K562 (cell line): ENCODE results near the gene IGDCC3. TPM values are rescaled to one million over a fixed set of nuclear protein-coding genes. Genes with fewer than 3 reads are reported as not detected.

ENCODE experiments used
- ATAC-seq: fragments of 200-7000 bp; cut with Tn5 transposase; 3 replicates; pipeline ENCODE4 v1.9.1; 2020; ENCODE audit warnings: moderate library complexity
- BruUV-seq: library from RNA; stranded (reverse); fragments of 400-500 nt; replicated peaks from 2 replicates; lab custom pipeline; 2021; lab: Mats Ljungman, UMichigan
- CTCF ChIA-PET: fragments of 300-600 bp; formaldehyde crosslinking; extraction: SDS; loops from one replicate; lab custom pipeline; 2021; ENCODE audit warnings: low intra/inter-chr PET ratio; lab: Yijun Ruan, JAX
- POLR2A ChIA-PET: fragments of 300-600, 350-650 bp; sonication (Branson Sonifier 250); formaldehyde crosslinking; extraction: SDS; loops from one replicate; lab custom pipeline; 2021; ENCODE audit warnings: antibody characterized with exemption, inconsistent platforms; lab: Yijun Ruan, JAX
- DNase-seq, 4 experiments: peaks; one replicate each; pipeline versions ENCODE4 v3.0.0 to v3.0.0-alpha.2; 2011 to 2018; ENCODE audit warnings: low spot score in 3 of 4, mixed read lengths in 3 of 4; ENCODE audit errors: extremely low read depth in 1 of 4
- FAIRE-seq: peaks from 2 replicates; lab custom pipeline; 2011; peaks lifted over from hg19 to GRCh38; lab: Jason Lieb, UNC
- H2AFZ ChIP-seq: 2 replicates; pipeline ENCODE4 v1.6.0; 2011; ENCODE audit warnings: low read depth, low read length, control low read depth, inconsistent platforms
- H3K27ac ChIP-seq: fragments of 200-600 bp; 3 replicates; pipeline ENCODE4 v1.8.0; 2011; ENCODE audit warnings: low read depth, mild to moderate bottlenecking, control low read depth, inconsistent platforms, low read length, moderate library complexity, mixed read lengths; ENCODE audit errors: extremely low read depth
- H3K27me3 ChIP-seq, 2 experiments: fragments of 300-600 bp in 1 of 2; 2 replicates in 1 of 2; 3 replicates in 1 of 2; pipeline versions ENCODE4 v1.6.0 to v1.8.0; 2011; ENCODE audit warnings: inconsistent platforms in 2 of 2, low read length in 2 of 2, mild to moderate bottlenecking in 1 of 2, mixed read lengths in 1 of 2, moderate library complexity in 1 of 2; ENCODE audit not compliant: control insufficient read depth in 2 of 2, insufficient read depth in 2 of 2
- H3K36me3 ChIP-seq: fragments of 300-600 bp; 3 replicates; pipeline ENCODE4 v1.8.0; 2011; ENCODE audit warnings: mild to moderate bottlenecking, low read length, inconsistent platforms; ENCODE audit not compliant: control insufficient read depth, insufficient read depth
- H3K4me1 ChIP-seq, 2 experiments: fragments of 200-600 bp in 1 of 2; replicated peaks in 1 of 2; 2 replicates in 1 of 2; 3 replicates in 1 of 2; pipeline versions ENCODE4 v1.5.1 to v1.8.0; 2011; ENCODE audit warnings: inconsistent platforms in 2 of 2, low read length in 2 of 2, mild to moderate bottlenecking in 1 of 2, mixed read lengths in 1 of 2, moderate library complexity in 1 of 2; ENCODE audit not compliant: control insufficient read depth in 2 of 2, insufficient read depth in 2 of 2
- H3K4me2 ChIP-seq: 2 replicates; pipeline ENCODE4 v1.6.1; 2011; ENCODE audit warnings: low read length, control low read depth, inconsistent platforms, mixed read lengths; ENCODE audit not compliant: insufficient read depth
- H3K4me3 ChIP-seq: fragments of 200-600 bp; sonication (generic), shearing (Covaris generic); 2 replicates; pipeline ENCODE4 v1.5.1; 2016; ENCODE audit warnings: control low read depth, inconsistent platforms
- H3K79me2 ChIP-seq: fragments of 200-600 bp; 3 replicates; pipeline ENCODE4 v1.8.0; 2011; ENCODE audit warnings: low read length, inconsistent platforms; ENCODE audit not compliant: control insufficient read depth, insufficient read depth
- H3K9ac ChIP-seq, 2 experiments: 2 replicates each; pipeline versions ENCODE4 v1.6.0 to v1.6.1; 2011; ENCODE audit warnings: low read depth in 2 of 2, low read length in 2 of 2, control low read depth in 1 of 2, inconsistent platforms in 1 of 2, mild to moderate bottlenecking in 1 of 2, mixed read lengths in 1 of 2; ENCODE audit not compliant: insufficient read depth in 1 of 2
- H3K9me1 ChIP-seq: one replicate; pipeline ENCODE4 v1.6.0; 2011; ENCODE audit warnings: inconsistent platforms, mild to moderate bottlenecking, low read length, moderate library complexity; ENCODE audit not compliant: control insufficient read depth, insufficient read depth
- H3K9me3 ChIP-seq: replicated peaks from 2 replicates; pipeline ENCODE4 v1.5.1; 2011; ENCODE audit warnings: low read depth, low read length, inconsistent platforms; ENCODE audit not compliant: control insufficient read depth, insufficient read depth
- H4K20me1 ChIP-seq: replicated peaks from 2 replicates; pipeline ENCODE4 v1.6.1; 2011; ENCODE audit warnings: low read length, inconsistent platforms, mixed read lengths; ENCODE audit not compliant: control insufficient read depth, insufficient read depth
- CREB3 ChIP-seq: fragments of 450-650 bp; conservative IDR thresholded peaks from 2 replicates; pipeline ENCODE4 v1.6.1; 2016; ENCODE audit warnings: missing genetic modification characterization, low read depth, mild to moderate bottlenecking, missing compliant biosample characterization, moderate library complexity
- CTCF ChIP-seq, 3 experiments: IDR thresholded peaks in 2 of 3; conservative IDR thresholded peaks in 1 of 3; 2 replicates each; pipeline ENCODE4 v1.5.1; 2011 to 2012; ENCODE audit warnings: low read length in 3 of 3, mild to moderate bottlenecking in 3 of 3, control low read depth in 2 of 3, improper control_type of control experiment in 1 of 3, inconsistent platforms in 1 of 3, low read depth in 1 of 3, mixed read lengths in 1 of 3, moderate library complexity in 1 of 3; ENCODE audit not compliant: insufficient read depth in 2 of 3
- HSF4 ChIP-seq: fragments of 250-450 bp; sonication (Bioruptor Pico); IDR thresholded peaks from 2 replicates; pipeline ENCODE4 v2.1.2; 2022; ENCODE audit warnings: mild to moderate bottlenecking, moderate library complexity, borderline replicate concordance
- ILK ChIP-seq: fragments of 450-650 bp; IDR thresholded peaks from 2 replicates; pipeline ENCODE4 v1.6.1; 2016; ENCODE audit warnings: missing genetic modification characterization, low read depth, mild to moderate bottlenecking, missing compliant biosample characterization, moderate library complexity, borderline replicate concordance
- KLF1 ChIP-seq: fragments of 450-650 bp; IDR thresholded peaks from 2 replicates; pipeline ENCODE4 v1.6.1; 2016; ENCODE audit warnings: missing genetic modification characterization, missing compliant biosample characterization
- MTA1 ChIP-seq: fragments of 450-650 bp; IDR thresholded peaks from 2 replicates; pipeline ENCODE4 v1.6.1; 2017; ENCODE audit warnings: borderline replicate concordance
- PCBP1 ChIP-seq: fragments of 200-400 bp; formaldehyde crosslinking; IDR thresholded peaks from 2 replicates; pipeline ENCODE4 v1.6.1; 2018; ENCODE audit warnings: mild to moderate bottlenecking, low read depth, low read length; ENCODE audit not compliant: poor library complexity, severe bottlenecking
- TGIF2 ChIP-seq: sonication (generic); formaldehyde crosslinking; IDR thresholded peaks from 2 replicates; pipeline ENCODE4 v1.8.1; 2022; ENCODE audit warnings: mild to moderate bottlenecking, missing genetic modification reagents, moderate library complexity
- ZNF280B ChIP-seq: fragments of 250-450 bp; sonication (Bioruptor Pico); IDR thresholded peaks from 2 replicates; pipeline ENCODE4 v1.5.1; 2021; ENCODE audit warnings: mild to moderate bottlenecking
- ZNF551 ChIP-seq: fragments of 250-450 bp; sonication (Bioruptor Pico); IDR thresholded peaks from 2 replicates; pipeline ENCODE4 v1.5.0; 2021; ENCODE audit warnings: mild to moderate bottlenecking, moderate library complexity
- ZNF609 ChIP-seq: sonication (generic); formaldehyde crosslinking; IDR thresholded peaks from 2 replicates; pipeline ENCODE4 v1.8.1; 2023; ENCODE audit warnings: missing genetic modification reagents, mild to moderate bottlenecking, borderline replicate concordance
- ZNF764 ChIP-seq: fragments of 250-450 bp; sonication (Bioruptor Pico); IDR thresholded peaks from 2 replicates; pipeline ENCODE4 v1.4.0; 2020; ENCODE audit warnings: low read depth, mild to moderate bottlenecking, moderate library complexity
- WGBS: fragments of 100-300 bp; shearing (Covaris generic); methylation state at CpG from one replicate; pipeline ENCODE4 v1.1.6; 2016; ENCODE audit warnings: low coverage, mixed read lengths; ENCODE audit not compliant: insufficient coverage; ENCODE audit errors: missing lambda C conversion rate; 5-methylcytosine and 5-hydroxymethylcytosine counted together
- in situ Hi-C: fragments of 300-500 bp; cut with MboI; formaldehyde crosslinking; loops from 4 replicates; pipeline ENCODE4 v1.15.0; 2018; ENCODE audit warnings: inconsistent platforms, mixed read lengths
- intact Hi-C: fragments of 100-400 bp; cut with micrococcal nuclease; formaldehyde crosslinking; loops from 2 replicates; pipeline ENCODE4 v1.14.2; 2022
- polyA plus RNA-seq, 8 experiments: library from polyadenylated mRNA; depleted of rRNA in 4 of 8; stranded (reverse) in 5 of 8; unstranded in 3 of 8; fragments of >200 nt; fragmentation: Nextera tagmentation in 2 of 8; fragmentation: Illumina TruSeq in 1 of 8; extraction: Ambion mirVana in 2 of 8; extraction: Trizol in 1 of 8; gene quantifications; 2 replicates each; pipeline versions ENCODE4 v1.2.1 to v1.2.3, GENCODE V29; 2011 to 2014; ENCODE audit warnings: inconsistent platforms in 1 of 8, missing spikeins in 1 of 8
- total RNA-seq, 7 experiments: library from RNA; depleted of rRNA in 6 of 7; stranded (reverse); fragments of >200 nt in 6 of 7; fragmentation: Illumina TruSeq in 2 of 7; extraction: Trizol in 2 of 7; gene quantifications; 2 replicates each; pipeline versions ENCODE4 v1.2.1 to v1.2.3, GENCODE V29; 2011 to 2021; ENCODE audit warnings: low replicate concordance in 1 of 7

The IGDCC3 gene
- total and polyA plus RNA-seq, 9 of the 15 experiments (the other 6 are each of a cell fraction or from before 2014, with no cell fraction given) = not detected

GRCh38 chr15:65383991-65384390, 6.2 kb upstream of the IGDCC3 start:
- Histone ChIP-seq H4K20me1 (peaks cover 8% of the 10 kb centered on the region; the same call in 1 of the 2 replicates), H3K4me2 (no peak overlapping the region), H3K4me1 (peaks cover 6 to 15% of the 10 kb centered on the region in 2 experiments; a peak in 4 of 5 replicates), H3K27ac (no peak overlapping the region), H3K79me2 (no peaks in the 10 kb centered on the region), H3K36me3 (no peaks in the 10 kb centered on the region), H3K27me3 (peaks cover 46 to 66% of the 10 kb centered on the region in 2 experiments), H3K9ac (peak overlapping the region in 1 of 2 experiments; percentile 68; a peak in 2 of 4 replicates), H3K4me3 (no peak overlapping the region), H2AFZ (no peak overlapping the region), H3K9me3 (no peaks in the 10 kb centered on the region), H3K9me1 (no peaks in the 10 kb centered on the region)
- intact Hi-C loops = loop anchor here (2.0 to 10.0 kb wide), 2 partner anchors 199 to 349 kb away; partner anchors contain the start of gene CLPX
- no TSS peak for BruUV-seq
- ChIA-PET POLR2A (interaction anchor here (3.5 kb wide), 1 partner anchor 79 kb away, joined by 21 read pairs; the partner anchor contains the start of gene RNU5B-1), CTCF (interaction anchor here (0.6 to 2.8 kb wide), 5 partner anchors 17 to 351 kb away, joined by 3 to 66 read pairs (median 6); no protein-coding TSS in a partner anchor)
- in situ Hi-C loops = loop anchor here (5.0 to 10.0 kb wide), 3 partner anchors 62 to 329 kb away; no protein-coding TSS in a partner anchor
- 6% methylated on average over 6 of the region's 6 CpGs for WGBS
- ATAC-seq (no peak), FAIRE-seq (no peak), DNase-seq (no peak)
- TF ChIP-seq MTA1 (no peak), ZNF764 (no peak), ILK (tag) (no peak), CREB3 (tag) (no peak), KLF1 (tag) (no peak), CTCF (IDR thresholded peaks at IDR 0.05 in 2 of 3, conservative IDR thresholded peaks at IDR 0.05 in 1 of 3; ENCODE audit: insufficient read depth in 2 of 3, low read depth in 1 of 3, low read length in 3 of 3) (no peak), HSF4 (CRISPR knock-in tag) (no peak), ZNF551 (CRISPR knock-in tag) (no peak), PCBP1 (no peak), TGIF2 (CRISPR knock-in tag) (no peak), ZNF280B (no peak), ZNF609 (CRISPR knock-in tag) (no peak)
